H1 (cell line): Measurements from ENCODE around the gene GCC1. TPM values are rescaled to one million over a fixed set of nuclear protein-coding genes. Genes with fewer than 3 reads are reported as not detected.

Source experiments
- CREB1 ChIP-seq: IDR thresholded peaks from 2 replicates; pipeline ENCODE4 v1.6.1; 2012; ENCODE audit warnings: inconsistent platforms
- EP300 ChIP-seq, 2 experiments: IDR thresholded peaks; 1 replicate in 1 of 2; 2 replicates in 1 of 2; pipeline ENCODE4 v1.6.1; 2011 to 2012; ENCODE audit warnings: low read depth in 2 of 2, low read length in 2 of 2, mild to moderate bottlenecking in 2 of 2, borderline replicate concordance in 1 of 2, inconsistent platforms in 1 of 2, moderate library complexity in 1 of 2
- NANOG ChIP-seq: IDR thresholded peaks from 2 replicates; pipeline ENCODE4 v1.6.1; 2011; ENCODE audit warnings: low read length, low read depth, mild to moderate bottlenecking, inconsistent platforms; ENCODE audit not compliant: insufficient read depth, poor library complexity, severe bottlenecking
- YY1 ChIP-seq: IDR thresholded peaks from 2 replicates; pipeline ENCODE4 v1.6.1; 2011; ENCODE audit warnings: low read depth, mild to moderate bottlenecking, low read length
- polyA plus RNA-seq, 7 experiments: library from polyadenylated mRNA; depleted of rRNA in 3 of 7; stranded (reverse) in 5 of 7; unstranded in 2 of 7; fragments of >200 nt in 5 of 7; fragments of 200-250 nt in 2 of 7; gene quantifications; 1 replicate in 5 of 7; 2 replicates in 1 of 7; 4 replicates in 1 of 7; pipeline versions ENCODE4 v1.2.1 to v1.2.3, GENCODE V29; 2011 to 2013; ENCODE audit warnings: missing spikeins in 2 of 7, mixed read lengths in 2 of 7
- total RNA-seq: library from RNA; stranded (reverse); fragmentation: NEBNext Ultra II Directional; extraction: Animal tissue kit (Norgen Biotek cat#: 25700); gene quantifications from 2 replicates; pipeline ENCODE4 v1.2.1, GENCODE V29; 2021

GCC1 gene
- total and polyA plus RNA-seq, 2 of the 8 experiments (the other 6 are each of a cell fraction or from before 2014, with no cell fraction given) = 3.3 to 15.0 TPM

GRCh38 chr7:127598318-127598717, 12.9 kb upstream of the GCC1 start (continued):
- TF ChIP-seq NANOG = peak; percentile 89
- TF ChIP-seq CREB1 = peak; percentile 59; the same call in 1 of the 2 replicates
- peak in 1 of 2 experiments; percentile 6; a peak in 1 of 3 replicates for TF ChIP-seq EP300 (IDR thresholded peaks at IDR 0.05; ENCODE audit: borderline replicate concordance in 1 of 2, low read depth in 2 of 2, low read length in 2 of 2)
- TF ChIP-seq YY1 = peak; percentile 93
